HG03135 (cell line): ENCODE data around the gene R3HDM2.
"Not testable (repeated sequence)": the region's sequence is repeated elsewhere in the genome, so short reads cannot be mapped to it uniquely, and the experiment has no call there.

ENCODE experiments used
- ATAC-seq: cut with Tn5 transposase; IDR thresholded peaks from one replicate; pipeline ENCODE4 v1.9.1; 2021; ENCODE audit warnings: mild to moderate bottlenecking, moderate library complexity; ENCODE audit not compliant: unreplicated experiment

The R3HDM2 gene

DNA sequence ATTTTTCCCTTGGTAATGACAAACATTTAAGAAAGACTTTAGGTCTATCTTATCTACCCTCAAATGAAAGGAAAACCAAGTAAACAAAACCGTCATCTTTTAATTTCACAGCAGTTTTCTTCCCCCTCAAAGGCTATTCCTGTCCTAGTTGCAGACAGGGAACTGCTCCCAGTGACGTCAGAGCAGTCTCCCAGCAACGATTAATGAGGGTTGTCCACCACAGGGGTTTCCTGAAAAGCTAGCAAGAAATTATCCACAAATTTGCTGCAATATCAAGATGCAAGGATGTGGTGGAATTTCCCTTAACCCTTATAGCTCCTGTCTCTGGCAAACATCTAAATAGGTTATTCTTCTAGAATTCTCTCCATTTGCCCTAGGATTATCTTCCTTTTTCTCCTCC lies 90.7 kb downstream of the R3HDM2 start:
- ATAC-seq, result no peak

DNA sequence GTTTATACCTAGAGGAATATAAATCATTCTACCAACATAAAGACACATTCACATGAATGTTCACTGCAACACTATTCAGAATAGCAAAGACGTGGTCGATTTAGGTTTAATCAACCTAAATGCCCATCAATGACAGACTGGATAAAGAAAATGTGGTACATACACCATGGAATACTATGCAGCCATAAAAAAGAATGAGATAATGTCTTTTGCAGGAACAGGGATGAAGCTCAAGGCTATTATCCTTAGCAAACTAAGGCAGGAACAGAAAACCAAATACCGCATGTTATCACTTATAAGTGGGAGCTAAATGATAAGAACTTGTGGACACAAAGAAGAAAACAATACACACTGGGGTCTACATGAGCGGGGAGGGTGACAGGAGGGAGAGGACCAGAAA lies 94.5 kb downstream of the R3HDM2 start:
- not testable (repeated sequence) for ATAC-seq

DNA sequence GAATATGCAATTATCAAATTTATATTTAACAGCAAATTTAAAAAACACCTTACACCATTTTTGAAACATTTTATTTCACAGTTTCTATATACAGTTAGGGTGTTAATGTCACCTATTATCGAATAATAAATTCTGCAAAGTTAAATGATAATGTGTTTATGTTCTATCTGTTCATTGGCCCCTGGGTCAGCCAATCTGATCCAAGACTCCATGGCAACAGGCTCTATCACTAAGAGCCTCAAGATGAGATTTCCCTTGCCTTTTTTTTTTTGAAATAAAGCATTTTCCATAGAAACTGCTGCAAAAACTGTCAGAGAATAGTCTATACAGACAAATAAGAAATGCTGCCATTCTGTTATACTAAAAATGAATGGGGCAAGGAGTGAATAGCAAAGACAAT lies 96.6 kb downstream of the R3HDM2 start:
- no peak for ATAC-seq

DNA sequence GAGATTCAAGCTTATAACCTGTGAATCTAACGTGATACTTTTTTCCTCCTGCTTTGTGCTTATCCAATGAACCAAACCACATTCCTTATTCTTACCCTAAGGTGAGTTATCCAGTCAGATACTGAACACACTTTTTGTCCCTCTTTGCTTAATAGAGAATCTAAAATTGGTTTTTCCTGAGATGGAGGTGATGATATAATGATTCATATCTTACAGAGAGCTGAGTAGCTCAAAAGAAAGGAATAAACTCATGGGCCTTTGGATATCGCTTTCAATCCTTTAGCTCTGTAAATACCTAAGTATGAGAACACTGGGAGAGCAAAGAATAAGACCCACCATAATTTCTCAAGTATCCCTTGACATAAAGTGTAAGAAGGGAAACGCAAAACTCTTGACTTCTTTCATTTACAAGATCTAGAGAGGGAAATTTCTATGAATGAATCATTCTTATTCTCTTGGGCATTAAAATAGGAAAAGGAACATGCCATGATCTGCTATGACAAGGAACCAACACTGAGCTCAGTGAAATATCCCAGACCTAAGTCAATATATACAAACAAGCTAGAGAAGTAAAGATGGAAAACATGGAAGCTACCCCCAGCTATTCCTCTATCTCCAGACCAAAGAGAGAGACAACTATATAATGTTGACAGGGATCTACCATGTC lies 98.1 kb downstream of the R3HDM2 start:
- no peak for ATAC-seq

DNA sequence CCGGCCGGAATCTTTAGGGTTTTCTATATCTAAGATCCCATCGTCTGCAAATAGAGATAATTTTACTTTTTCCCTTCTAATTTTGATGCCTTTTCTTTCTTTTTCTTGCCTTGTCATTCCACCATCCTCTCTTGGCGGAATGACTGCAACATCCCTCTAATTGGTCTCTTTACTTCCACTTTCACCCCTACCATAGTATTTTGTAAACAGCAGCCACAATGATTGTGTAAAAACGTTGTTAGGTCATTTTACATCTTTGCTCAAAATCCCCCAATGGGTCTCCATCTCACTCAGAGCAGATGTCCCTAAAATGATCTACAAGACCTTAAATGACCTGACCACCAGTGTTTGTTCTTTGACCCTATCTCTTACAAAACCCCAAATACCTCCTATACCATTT lies 99.9 kb downstream of the R3HDM2 start:
- no peak for ATAC-seq

DNA sequence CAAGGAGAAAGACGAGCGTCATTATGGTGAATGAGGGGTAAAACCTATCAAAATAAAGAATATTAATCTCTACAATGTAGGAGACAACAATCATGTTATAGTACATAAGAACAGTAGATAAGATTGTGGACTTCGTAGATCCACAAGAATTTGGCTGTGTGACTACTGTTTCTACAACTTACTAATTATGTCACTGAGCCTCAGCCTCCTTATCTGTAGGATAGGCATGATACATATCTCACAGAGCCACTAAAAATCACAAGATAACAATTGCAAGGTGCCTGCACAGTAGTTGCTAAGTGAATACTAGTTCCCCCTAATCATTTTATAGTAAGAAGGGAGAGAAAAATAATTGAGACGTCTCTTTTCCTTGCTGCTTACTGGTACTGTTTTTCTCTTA lies 101.6 kb downstream of the R3HDM2 start:
- ATAC-seq, result no peak

DNA sequence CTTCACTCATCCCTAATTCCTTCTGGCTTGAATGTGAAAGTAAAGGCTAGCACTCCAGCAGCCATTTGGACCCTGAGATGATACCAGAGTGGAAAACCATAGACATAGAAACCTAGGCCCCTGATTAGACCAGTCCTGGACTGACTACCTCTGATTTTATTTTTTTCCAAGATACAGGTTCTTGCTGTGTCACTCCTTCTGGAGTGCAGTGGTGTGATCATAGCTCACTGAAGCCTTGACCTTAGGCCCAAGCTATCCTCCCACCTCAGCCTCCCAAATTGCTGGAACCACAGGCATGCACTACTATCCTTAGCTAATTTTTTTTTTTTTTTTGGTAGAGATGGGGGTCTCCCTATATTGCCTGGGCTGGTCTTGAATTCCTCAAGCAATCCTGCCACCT lies 105.4 kb downstream of the R3HDM2 start:
- ATAC-seq, result no peak

DNA sequence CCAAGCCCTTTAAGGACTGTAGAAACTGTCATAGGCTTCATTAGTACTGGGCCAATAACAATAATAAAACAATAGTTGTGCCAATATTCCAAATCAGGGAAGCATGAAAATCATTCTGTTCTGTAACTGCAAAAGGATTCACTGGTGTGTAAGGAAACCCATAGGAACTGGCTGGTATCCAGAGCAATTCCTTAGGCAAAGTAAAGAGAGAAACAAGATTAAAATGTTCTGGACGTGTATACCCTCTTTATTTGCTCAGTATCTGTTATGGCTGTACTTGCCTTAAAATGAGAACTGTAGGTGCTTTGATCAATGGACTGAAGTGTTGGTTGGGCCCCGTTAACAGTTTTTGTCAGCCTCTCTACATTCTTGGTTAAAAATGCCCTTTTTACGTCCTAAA lies 107.4 kb downstream of the R3HDM2 start:
- no peak for ATAC-seq

DNA sequence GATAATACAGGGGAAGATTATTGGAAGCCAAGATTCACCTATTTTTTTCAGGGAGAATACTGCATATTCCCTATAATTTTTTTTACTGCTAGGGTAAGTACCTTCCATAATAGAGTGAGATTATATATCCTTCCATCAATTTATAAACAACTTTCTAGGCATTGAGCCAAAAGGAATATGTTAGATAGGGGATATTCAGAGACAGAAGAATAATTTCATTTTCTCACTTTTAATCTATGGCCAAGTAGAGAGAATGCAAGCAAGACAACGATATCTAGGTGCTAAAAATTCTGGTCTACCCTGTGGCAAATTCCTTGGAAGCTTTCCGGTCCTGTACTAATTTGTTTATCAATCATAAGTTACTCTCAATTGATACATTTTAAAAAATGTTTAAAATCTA lies 110.2 kb downstream of the R3HDM2 start:
- ATAC-seq, result no peak

DNA sequence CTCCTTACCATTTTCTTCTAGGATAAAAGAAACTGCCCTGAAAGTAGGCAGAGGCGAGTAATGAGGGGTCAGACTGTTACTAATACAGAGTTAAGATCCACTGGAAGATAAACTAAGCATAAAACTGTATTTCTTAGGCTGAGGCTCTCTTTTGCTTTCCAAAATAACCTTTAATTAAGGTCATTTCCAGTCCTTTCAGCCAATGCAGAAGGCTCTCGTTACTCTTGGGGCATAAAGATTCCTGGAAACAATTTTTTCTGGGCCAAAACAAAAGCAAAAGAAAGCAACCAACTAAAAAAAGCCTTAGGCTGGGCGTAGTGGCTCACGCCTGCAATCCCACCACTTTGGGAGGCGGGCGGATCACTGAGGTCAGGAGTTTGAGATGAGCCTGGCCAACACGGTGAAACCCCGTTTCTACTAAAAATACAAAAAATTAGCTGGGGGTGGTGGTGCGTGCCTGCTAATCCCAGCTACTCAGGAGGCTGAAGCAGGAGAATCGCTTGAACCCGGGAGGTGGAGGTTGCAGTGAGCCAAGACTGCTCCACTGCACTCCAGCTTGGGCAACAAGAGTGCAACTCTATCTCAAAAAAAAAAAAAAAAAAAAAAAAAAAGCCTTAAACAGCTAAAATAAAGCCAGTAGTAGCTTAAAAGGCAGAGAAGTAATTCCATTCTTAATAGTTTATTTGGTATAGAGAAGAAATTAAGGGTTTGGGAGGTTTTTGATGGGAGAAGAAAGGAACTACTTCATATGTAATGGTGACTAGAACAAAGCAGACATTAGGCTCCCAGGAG lies 111.0 kb downstream of the R3HDM2 start:
- ATAC-seq, result no peak

DNA sequence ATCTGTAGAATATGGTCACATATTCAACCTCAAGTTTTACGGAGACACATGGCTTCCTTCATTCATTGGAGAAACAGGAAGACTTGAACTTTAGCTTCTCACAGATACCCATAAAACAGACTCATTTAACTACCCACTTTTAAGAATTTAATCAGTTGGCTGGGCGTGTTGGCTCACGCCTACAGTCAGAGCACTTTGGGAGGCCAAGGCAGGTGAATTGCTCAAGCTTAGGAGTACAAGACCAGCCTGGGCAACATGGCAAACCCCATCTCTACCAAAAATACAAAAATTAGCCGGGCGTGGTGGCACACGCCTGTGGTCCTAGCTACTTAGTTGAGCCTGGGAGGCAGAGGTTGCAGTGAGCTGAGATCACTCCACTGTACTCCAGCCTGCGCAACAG lies 115.2 kb downstream of the R3HDM2 start:
- no peak for ATAC-seq

DNA sequence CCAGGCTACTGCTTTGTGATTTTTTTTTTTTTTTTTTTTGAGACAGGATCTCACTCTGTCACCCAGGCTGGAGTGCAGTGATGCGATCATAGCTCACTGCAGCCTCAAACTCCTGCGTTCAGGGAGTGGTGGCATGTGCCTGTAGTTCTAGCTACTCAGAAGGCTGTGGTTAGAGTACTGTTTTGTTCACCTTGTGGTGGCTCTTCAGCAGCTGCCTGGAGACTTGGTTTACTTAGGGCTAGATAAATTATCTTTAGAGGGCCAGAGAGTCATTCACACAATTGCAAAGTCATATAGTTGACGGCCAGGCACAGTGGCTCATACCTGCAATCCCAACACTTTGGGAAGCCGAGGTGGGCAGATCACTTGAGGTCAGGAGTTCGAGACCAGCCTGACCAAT lies 118.6 kb downstream of the R3HDM2 start:
- not testable (repeated sequence) for ATAC-seq

DNA sequence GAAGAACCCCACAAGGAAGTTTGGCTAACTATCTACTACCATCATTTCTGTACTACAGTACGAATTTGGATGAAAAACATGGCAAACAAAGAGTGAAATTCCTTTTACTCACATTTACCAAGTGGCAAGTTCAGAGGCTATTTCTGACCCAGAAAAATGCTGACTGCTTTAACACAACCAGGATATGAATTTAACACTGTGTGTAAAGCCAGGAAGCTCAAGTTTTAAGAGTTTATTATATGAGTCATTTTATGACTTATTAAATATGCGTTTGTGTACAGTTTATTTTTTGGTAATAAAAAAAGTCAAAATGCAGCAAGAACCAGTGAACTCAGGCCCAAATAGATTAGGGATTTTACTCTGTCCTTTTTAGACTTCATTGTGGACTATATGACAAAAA lies 121.4 kb downstream of the R3HDM2 start:
- no peak for ATAC-seq

DNA sequence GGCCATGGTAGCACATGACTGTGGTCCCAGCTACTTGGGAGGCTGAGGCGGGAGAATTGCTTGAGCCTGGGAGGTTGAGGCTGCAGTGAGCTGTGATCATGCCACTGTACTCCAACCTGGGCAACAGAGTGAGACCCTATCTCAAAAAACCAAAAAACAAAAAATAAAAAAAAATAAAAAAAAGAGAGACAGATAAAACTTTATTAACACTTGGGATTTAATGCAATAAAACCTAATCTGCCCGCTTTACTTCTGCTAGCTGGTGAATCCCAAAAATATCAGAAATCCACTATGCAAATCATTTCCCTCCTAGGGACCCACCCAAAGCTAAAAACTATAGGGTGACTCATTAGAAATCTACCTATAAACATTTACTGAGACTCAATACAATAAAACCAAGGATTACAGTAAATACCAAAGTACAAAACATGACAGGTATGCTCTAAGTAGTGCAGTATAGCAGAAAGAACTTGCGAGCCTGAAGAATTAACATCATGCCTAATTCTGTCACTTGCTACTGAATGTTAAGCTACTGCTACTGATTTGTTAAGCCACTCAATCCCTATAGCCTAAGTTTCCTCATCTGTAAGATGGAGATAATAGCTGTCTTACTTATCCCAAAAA lies 129.8 kb downstream of the R3HDM2 start:
- ATAC-seq, result no peak

DNA sequence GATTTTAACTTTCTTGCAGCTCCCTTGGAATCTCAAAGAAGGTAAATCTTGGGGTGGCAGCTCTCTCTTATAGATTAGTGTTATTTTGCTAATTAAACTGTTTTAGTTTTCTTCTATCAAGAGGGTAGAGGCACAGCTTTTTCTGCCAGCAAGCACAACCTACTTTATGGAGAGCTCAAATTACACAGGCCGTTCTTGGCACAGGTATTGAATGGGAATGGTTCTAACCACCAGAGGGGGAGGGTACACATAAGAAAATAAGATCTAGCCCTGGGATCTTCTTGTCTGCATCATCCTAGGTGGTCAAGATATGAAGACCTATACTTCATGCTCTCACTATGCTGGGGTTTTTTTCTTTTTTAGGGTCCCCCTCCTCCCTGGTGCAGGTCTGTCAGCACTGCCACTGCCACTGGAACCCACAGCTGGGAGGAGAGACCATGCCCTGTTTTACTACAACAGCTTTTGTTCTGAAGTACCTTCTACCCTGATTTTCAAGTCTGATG lies 131.3 kb downstream of the R3HDM2 start:
- ATAC-seq, result no peak

DNA sequence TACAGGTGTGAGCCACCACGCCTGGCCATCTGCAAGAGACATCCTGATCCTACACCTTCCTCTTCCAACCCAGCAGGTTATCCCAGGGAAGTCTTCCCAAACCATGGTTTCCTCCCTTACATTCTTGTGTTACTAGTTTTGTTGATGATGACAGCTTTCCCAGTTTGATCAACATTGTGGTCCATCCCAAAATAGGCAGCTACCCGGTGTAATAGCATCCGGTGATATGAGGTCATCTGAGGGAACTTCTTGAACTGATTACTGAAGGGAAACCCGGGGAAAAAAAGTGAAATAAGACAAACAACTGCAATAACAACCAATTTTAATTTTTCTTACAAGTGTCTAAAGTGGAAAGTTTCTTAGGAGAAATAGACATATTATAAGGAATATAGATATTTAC lies 134.6 kb downstream of the R3HDM2 start:
- no peak for ATAC-seq

DNA sequence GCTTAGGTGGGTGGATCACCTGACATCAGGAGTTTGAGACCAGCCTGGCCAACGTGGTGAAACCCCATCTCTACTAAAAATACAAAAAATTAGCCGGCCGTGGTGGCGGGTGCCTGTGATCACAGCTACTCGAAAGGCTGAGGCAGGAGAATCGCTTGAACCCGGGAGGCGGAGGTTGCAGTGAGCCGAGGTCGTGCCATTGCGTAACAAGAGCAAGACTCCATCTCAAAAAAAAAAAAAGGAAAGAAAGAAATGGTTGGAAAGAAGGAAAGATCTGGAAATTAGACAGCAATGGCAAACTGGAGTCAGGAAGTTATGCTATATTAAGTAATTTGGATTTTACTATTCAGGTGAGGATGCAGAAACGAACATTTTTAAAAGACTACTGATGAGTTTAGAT lies 148.8 kb downstream of the R3HDM2 start:
- not testable (repeated sequence) for ATAC-seq

DNA sequence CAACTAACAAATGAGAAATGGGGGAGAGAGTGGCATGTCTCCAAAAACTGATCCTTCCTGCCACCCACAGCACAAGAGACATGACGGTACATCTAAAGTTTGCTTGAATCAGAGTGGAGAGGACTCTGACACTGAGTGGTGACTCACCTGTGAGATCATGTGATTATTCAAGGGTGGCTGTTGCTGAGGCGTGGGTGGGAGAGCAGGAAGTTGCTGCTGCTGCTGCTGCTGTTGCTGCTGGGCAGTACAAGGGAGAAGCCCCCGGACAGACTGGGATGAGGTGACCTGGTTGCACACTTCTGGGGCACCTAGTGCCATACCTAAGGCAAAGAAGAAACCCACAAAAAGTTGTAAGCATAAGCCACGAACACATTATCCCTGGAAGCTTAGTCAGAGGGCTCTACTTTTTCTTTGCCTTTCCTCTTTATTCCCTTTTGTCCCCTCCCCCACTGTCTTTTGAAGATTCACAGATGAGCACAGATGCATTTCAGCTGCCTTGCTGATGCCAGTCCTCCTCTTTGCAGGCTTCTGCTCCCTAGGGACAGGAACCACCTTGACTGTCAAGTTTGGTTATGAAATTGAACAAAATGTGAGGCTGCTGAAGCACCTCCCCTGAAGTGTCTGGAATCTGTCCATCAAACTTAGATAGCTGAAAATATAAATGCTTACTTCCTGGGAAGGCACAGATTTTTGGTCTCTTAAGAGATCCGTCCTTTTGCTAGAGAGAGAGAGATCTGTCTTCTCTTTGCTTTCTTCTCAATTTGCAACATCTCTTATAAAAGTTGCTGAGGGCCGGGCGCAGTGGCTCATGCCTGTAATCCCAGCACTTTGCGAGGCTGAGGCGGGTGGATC lies 150.4 kb downstream of the R3HDM2 start:
- ATAC-seq, result peak; percentile 85

DNA sequence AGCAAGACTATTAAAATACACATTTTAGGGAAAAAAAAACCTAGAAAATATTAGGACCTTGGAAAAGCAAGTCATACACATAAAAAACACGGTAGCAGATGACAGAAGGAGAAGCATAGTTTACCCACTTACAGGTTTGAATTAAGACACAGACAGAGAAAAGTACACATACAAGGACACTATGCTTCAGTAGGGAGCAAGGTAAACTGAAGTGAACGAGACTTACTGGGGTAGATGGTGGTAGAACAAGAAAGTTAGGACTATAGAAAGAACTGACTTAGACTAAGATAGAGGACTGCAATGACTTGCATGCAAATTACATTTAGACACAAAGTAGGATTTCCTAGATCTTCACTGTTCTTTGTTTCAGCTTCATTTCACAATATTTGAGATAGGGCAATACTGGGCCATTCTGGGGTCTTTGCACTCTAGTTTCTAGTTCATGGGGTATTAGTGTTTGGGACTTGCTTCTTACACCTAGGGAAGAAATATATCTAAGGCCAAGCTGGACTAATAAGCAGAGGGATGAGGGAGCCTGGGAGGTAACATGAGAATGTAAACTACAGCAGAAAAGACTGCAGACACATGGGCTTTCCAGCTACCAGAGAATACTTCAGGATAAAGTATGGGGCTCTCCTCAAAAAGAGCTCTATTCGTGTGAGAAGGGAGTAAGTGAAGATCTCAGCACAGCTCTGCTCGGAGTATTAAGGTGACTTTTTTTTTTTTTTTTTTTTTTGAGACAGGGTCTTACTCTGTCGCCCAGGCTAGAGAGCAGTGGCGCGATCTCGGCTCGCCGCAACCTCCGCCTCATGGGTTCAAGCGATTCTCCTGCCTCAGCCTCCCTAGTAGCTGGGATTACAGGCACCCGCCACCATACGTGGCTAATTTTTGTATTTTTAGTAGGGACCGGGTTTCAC lies 152.1 kb downstream of the R3HDM2 start:
- no peak for ATAC-seq

DNA sequence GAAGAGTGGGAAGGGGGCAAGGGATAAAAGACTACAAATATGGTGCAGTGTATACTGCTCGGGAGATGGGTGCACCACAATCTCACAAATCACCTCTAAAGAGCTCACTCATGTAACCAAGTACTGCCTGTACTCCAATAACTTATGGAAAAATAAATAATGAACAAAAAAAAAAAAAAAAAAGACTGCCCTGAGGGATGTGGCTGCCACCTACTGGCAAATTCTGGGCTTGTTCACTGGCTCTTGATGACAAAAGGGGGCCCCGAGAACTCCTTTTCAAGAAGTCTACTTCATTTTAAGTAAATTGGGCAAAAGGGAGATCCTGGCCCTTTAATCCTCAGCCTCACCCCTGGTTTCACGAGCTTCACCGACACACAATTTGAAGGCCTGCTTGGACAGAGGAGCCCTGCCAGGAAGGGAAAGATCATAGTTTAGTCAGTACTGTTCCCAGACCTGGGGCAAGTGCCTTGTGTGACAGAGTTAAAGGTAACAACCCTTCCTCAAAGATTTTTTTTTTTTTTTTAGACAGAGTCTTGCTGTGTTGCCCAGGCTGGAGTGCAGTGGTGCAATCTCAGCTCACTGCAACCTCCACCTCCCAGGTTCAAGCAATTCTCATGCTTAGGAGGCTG lies 153.8 kb downstream of the R3HDM2 start:
- ATAC-seq, result no peak
